Stimulated activated CD4-positive, alpha-beta T cell treated with anti-CD3 and anti-CD28 coated beads, Interleukin-12 subunit alpha, Interleukin-12 subunit beta, amount 100 ng/mL, for 48 hours (primary cell): ENCODE data around the gene ZNF136.

Experiments used
- DNase-seq, 3 donors: peaks; one replicate each; pipeline ENCODE4 v3.0.0-alpha.2; 2020; ENCODE audit warnings: low read depth in 2 of 3, low spot score in 1 of 3

Gene ZNF136

GRCh38 chr19:12187625-12188024, 24.7 kb downstream of the ZNF136 start:
- no peak for DNase-seq

- peak; percentile 54 to 77 (median 56) for DNase-seq
These were observed 32.2 kb downstream of the ZNF136 start for GRCh38 chr19:12194827-12195731.

GRCh38 chr19:12198136-12198535, 35.2 kb downstream of the ZNF136 start:
- no peak for DNase-seq

- no peak for DNase-seq
These were observed 37.0 kb downstream of the ZNF136 start for GRCh38 chr19:12199757-12200419.

GRCh38 chr19:12202250-12202649, 39.4 kb downstream of the ZNF136 start:
- DNase-seq = peak; percentile 15 to 27 (median 27)

GRCh38 chr19:12205296-12205695, 42.4 kb downstream of the ZNF136 start:
- no peak for DNase-seq

GRCh38 chr19:12208221-12208620, 45.3 kb downstream of the ZNF136 start:
- DNase-seq = no peak

GRCh38 chr19:12217332-12217731, 54.4 kb downstream of the ZNF136 start:
- DNase-seq = no peak

GRCh38 chr19:12222980-12223630, 60.2 kb downstream of the ZNF136 start:
- DNase-seq = no peak

- no peak for DNase-seq
These were observed 61.8 kb downstream of the ZNF136 start for GRCh38 chr19:12224676-12225075.

GRCh38 chr19:12229990-12230389, 67.1 kb downstream of the ZNF136 start:
- DNase-seq = no peak

- no peak for DNase-seq
These were observed 68.1 kb downstream of the ZNF136 start for GRCh38 chr19:12230751-12231733.

GRCh38 chr19:12232961-12233360, 70.1 kb downstream of the ZNF136 start:
- no peak for DNase-seq

GRCh38 chr19:12237143-12237839, 74.4 kb downstream of the ZNF136 start:
- DNase-seq = no peak
